GM21381 (cell line): ENCODE data around the gene TECPR2.
"Not testable (repeated sequence)": the region's sequence is repeated elsewhere in the genome, so short reads cannot be mapped to it uniquely, and the experiment has no call there.

Source experiments
- ATAC-seq: cut with Tn5 transposase; IDR thresholded peaks from one replicate; pipeline ENCODE4 v1.9.1; 2021; ENCODE audit warnings: mild to moderate bottlenecking, moderate library complexity; ENCODE audit not compliant: unreplicated experiment

The TECPR2 gene

GRCh38 chr14:102330806-102331205 lies 31.9 kb upstream of the TECPR2 start:
- ATAC-seq: no peak

- no peak for ATAC-seq
These were observed 29.4 kb upstream of the TECPR2 start for GRCh38 chr14:102333390-102333789.

GRCh38 chr14:102333795-102334705 lies 28.7 kb upstream of the TECPR2 start:
- no peak for ATAC-seq

GRCh38 chr14:102335163-102335562 lies 27.6 kb upstream of the TECPR2 start:
- no peak for ATAC-seq

GRCh38 chr14:102338724-102339123 lies 24.0 kb upstream of the TECPR2 start:
- no peak for ATAC-seq

GRCh38 chr14:102341566-102341965 lies 21.2 kb upstream of the TECPR2 start:
- ATAC-seq: no peak

- ATAC-seq: no peak
These were observed 20.5 kb upstream of the TECPR2 start for GRCh38 chr14:102342238-102342637.

- ATAC-seq: no peak
These were observed 18.7 kb upstream of the TECPR2 start for GRCh38 chr14:102344084-102344483.

GRCh38 chr14:102344485-102344884 lies 18.3 kb upstream of the TECPR2 start:
- ATAC-seq: no peak

GRCh38 chr14:102345232-102345631 lies 17.5 kb upstream of the TECPR2 start:
- ATAC-seq: no peak

GRCh38 chr14:102346645-102347044 lies 16.1 kb upstream of the TECPR2 start:
- no peak for ATAC-seq

GRCh38 chr14:102348376-102348775 lies 14.4 kb upstream of the TECPR2 start:
- ATAC-seq: no peak

- ATAC-seq: no peak
These were observed 11.7 kb upstream of the TECPR2 start for GRCh38 chr14:102351023-102351422.

- ATAC-seq: not testable (repeated sequence)
These were observed 11.1 kb upstream of the TECPR2 start for GRCh38 chr14:102351593-102351992.

GRCh38 chr14:102352213-102352612 lies 10.5 kb upstream of the TECPR2 start:
- ATAC-seq: no peak

GRCh38 chr14:102353126-102353619 lies 9.6 kb upstream of the TECPR2 start:
- no peak for ATAC-seq

- ATAC-seq: no peak
These were observed 6.5 kb upstream of the TECPR2 start for GRCh38 chr14:102356280-102356679.

GRCh38 chr14:102359341-102359740 lies 3.4 kb upstream of the TECPR2 start:
- ATAC-seq: no peak

GRCh38 chr14:102360388-102360787 lies 2.4 kb upstream of the TECPR2 start:
- ATAC-seq: no peak

GRCh38 chr14:102362084-102362483 lies 657 bp upstream of the TECPR2 start:
- no peak for ATAC-seq

GRCh38 chr14:102363182-102363943 lies 622 bp downstream of the TECPR2 start:
- peak; percentile 17 for ATAC-seq

GRCh38 chr14:102370305-102370809 lies 7.6 kb downstream of the TECPR2 start:
- no peak for ATAC-seq
